ENCODE results near the gene PIR. TPM values are rescaled to one million over a fixed set of nuclear protein-coding genes. Genes with fewer than 3 reads are reported as not detected.

PIR gene
- total RNA-seq, 3 donors from 2014 or later (not counting 1 experiment from before 2014, with no cell fraction given), result 0.57 TPM; not detected in 2

GRCh38 chrX:15472531-15472930 is 20.6 kb downstream of the PIR start:
- no peak overlapping the region for H3K27ac ChIP-seq (ENCODE audit: low read length)
- no peaks in the 10 kb centered on the region for H3K27me3 ChIP-seq (ENCODE audit: control insufficient read depth, insufficient read depth, low read length)
- Mint-ChIP-seq H3K4me3 (no peak overlapping the region), H3K9me3 (no peaks in the 10 kb centered on the region), H3K27me3 (ENCODE audit: low read depth in 2 of 2) (peaks cover 2 to 26% of the 10 kb centered on the region in 2 donors), H3K27ac (no peak overlapping the region), H3K36me3 (no peaks in the 10 kb centered on the region), H3K4me1 (no peaks in the 10 kb centered on the region)
- DNase-seq (no peak), ATAC-seq (no peak)
- H3K9me3 ChIP-seq (ENCODE audit: control insufficient read depth, insufficient read depth, low read length), result no peaks in the 10 kb centered on the region
- intact Hi-C loops (cut with micrococcal nuclease), result no loop called here
- H3K4me3 ChIP-seq (ENCODE audit: low read length), result no peak overlapping the region
- TF ChIP-seq, protein P1, sequence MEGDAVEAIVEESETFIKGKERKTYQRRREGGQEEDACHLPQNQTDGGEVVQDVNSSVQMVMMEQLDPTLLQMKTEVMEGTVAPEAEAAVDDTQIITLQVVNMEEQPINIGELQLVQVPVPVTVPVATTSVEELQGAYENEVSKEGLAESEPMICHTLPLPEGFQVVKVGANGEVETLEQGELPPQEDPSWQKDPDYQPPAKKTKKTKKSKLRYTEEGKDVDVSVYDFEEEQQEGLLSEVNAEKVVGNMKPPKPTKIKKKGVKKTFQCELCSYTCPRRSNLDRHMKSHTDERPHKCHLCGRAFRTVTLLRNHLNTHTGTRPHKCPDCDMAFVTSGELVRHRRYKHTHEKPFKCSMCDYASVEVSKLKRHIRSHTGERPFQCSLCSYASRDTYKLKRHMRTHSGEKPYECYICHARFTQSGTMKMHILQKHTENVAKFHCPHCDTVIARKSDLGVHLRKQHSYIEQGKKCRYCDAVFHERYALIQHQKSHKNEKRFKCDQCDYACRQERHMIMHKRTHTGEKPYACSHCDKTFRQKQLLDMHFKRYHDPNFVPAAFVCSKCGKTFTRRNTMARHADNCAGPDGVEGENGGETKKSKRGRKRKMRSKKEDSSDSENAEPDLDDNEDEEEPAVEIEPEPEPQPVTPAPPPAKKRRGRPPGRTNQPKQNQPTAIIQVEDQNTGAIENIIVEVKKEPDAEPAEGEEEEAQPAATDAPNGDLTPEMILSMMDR (IDR thresholded peaks at IDR 0.05), result no peak
- no peaks in the 10 kb centered on the region for H3K36me3 ChIP-seq (ENCODE audit: control insufficient read depth, insufficient read depth, low read length)
- H3K4me1 ChIP-seq (ENCODE audit: control insufficient read depth, insufficient read depth, low read length), result no peaks in the 10 kb centered on the region

DNA sequence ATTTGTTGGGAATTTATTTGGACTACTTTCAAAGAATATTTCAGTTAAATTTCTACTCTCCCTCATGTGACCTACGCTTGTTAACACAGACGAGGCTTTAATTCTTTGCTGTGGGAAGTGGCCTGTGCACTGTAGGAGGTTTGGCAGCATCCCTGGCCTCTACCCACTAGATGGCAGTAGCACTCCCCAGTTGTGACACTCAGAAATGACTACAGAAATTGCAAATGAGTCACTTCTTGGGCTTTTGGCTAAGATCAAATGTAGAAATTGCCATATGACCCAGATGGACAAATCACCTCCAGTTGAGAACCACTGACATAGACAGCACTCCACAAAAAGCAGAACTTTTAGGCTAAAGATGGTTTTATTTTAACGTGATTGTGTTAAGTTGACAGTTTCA is 22.1 kb downstream of the PIR start:
- ATAC-seq, result peak; percentile 64 to 79 (median 64)
- Histone ChIP-seq H3K4me3 (ENCODE audit: low read length) (no peak overlapping the region), H3K9me3 (ENCODE audit: control insufficient read depth, insufficient read depth, low read length) (no peaks in the 10 kb centered on the region), H3K27ac (ENCODE audit: low read length) (no peak overlapping the region), H3K4me1 (ENCODE audit: control insufficient read depth, insufficient read depth, low read length) (no peaks in the 10 kb centered on the region), H3K36me3 (ENCODE audit: control insufficient read depth, insufficient read depth, low read length) (no peaks in the 10 kb centered on the region), H3K27me3 (ENCODE audit: control insufficient read depth, insufficient read depth, low read length) (no peaks in the 10 kb centered on the region)
- TF ChIP-seq, protein P1 (IDR thresholded peaks at IDR 0.05), result peak; percentile 49
- Mint-ChIP-seq H3K9me3 (no peaks in the 10 kb centered on the region), H3K36me3 (no peaks in the 10 kb centered on the region), H3K27me3 (ENCODE audit: low read depth in 2 of 2) (peaks cover 2 to 40% of the 10 kb centered on the region in 2 donors), H3K4me1 (no peaks in the 10 kb centered on the region), H3K4me3 (no peak overlapping the region), H3K27ac (no peak overlapping the region)
- intact Hi-C loops (cut with micrococcal nuclease), result no loop called here
- peak; percentile 28 to 69 for DNase-seq
- 0% methylated on average over 1 of the region's 3 CpGs for WGBS (ENCODE audit: insufficient coverage)

GRCh38 chrX:15469613-15470012 is 23.5 kb downstream of the PIR start:
- Mint-ChIP-seq H3K27ac (no peak overlapping the region), H3K4me1 (no peaks in the 10 kb centered on the region), H3K9me3 (no peaks in the 10 kb centered on the region), H3K27me3 (ENCODE audit: low read depth in 2 of 2) (peaks cover 1 to 36% of the 10 kb centered on the region in 2 donors), H3K4me3 (no peak overlapping the region), H3K36me3 (no peaks in the 10 kb centered on the region)
- Histone ChIP-seq H3K9me3 (ENCODE audit: control insufficient read depth, insufficient read depth, low read length) (no peaks in the 10 kb centered on the region), H3K36me3 (ENCODE audit: control insufficient read depth, insufficient read depth, low read length) (no peaks in the 10 kb centered on the region), H3K27me3 (ENCODE audit: control insufficient read depth, insufficient read depth, low read length) (no peaks in the 10 kb centered on the region), H3K4me1 (ENCODE audit: control insufficient read depth, insufficient read depth, low read length) (no peaks in the 10 kb centered on the region), H3K27ac (ENCODE audit: low read length) (no peak overlapping the region), H3K4me3 (ENCODE audit: low read length) (no peak overlapping the region)
- WGBS (ENCODE audit: insufficient coverage), result no CpG with 5 or more reads among the region's 1 CpG
- no peak for DNase-seq
- intact Hi-C loops (cut with micrococcal nuclease), result no loop called here
- TF ChIP-seq, protein P1 (IDR thresholded peaks at IDR 0.05), result no peak
- ATAC-seq, result no peak

DNA sequence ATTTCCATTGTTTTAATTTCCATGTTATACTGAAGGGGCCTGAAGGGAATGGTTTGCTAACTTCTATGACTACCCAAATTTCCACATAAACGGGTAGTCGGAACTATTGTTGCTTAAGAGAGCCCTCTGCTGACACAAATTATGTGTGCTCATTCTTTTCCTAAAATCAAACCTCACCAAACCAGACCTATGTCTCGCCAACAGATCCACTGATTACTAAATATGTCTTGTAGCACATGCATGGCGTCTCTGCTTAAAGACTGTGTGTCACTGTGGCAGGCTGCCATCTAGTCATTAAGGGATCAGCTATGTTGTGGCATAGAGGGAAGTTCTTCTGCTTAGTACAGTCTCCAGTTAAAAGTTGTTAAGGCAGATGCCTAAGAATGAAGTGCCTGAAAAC is 25.1 kb downstream of the PIR start:
- TF ChIP-seq, protein P1 (IDR thresholded peaks at IDR 0.05), result no peak
- Histone ChIP-seq H3K27me3 (ENCODE audit: control insufficient read depth, insufficient read depth, low read length) (no peaks in the 10 kb centered on the region), H3K4me1 (ENCODE audit: control insufficient read depth, insufficient read depth, low read length) (no peaks in the 10 kb centered on the region), H3K9me3 (ENCODE audit: control insufficient read depth, insufficient read depth, low read length) (no peaks in the 10 kb centered on the region), H3K27ac (ENCODE audit: low read length) (no peak overlapping the region), H3K36me3 (ENCODE audit: control insufficient read depth, insufficient read depth, low read length) (no peaks in the 10 kb centered on the region), H3K4me3 (ENCODE audit: low read length) (no peak overlapping the region)
- H3K27me3 Mint-ChIP-seq (ENCODE audit: low read depth in 2 of 2), result peaks cover 0 to 35% of the 10 kb centered on the region in 2 donors
- no peak overlapping the region for H3K4me3 Mint-ChIP-seq
- ATAC-seq, result no peak
- intact Hi-C loops (cut with micrococcal nuclease), result no loop called here
- no peaks in the 10 kb centered on the region for H3K4me1 Mint-ChIP-seq
- H3K9me3 Mint-ChIP-seq, result no peaks in the 10 kb centered on the region
- no peaks in the 10 kb centered on the region for H3K36me3 Mint-ChIP-seq
- peak in 1 of 2 donors; percentile 6 for DNase-seq
- no peak overlapping the region for H3K27ac Mint-ChIP-seq
- 35% methylated on average over 3 of the region's 4 CpGs for WGBS (ENCODE audit: insufficient coverage)

All from natural killer cell (primary cell).